HEK293 (cell line): ENCODE data around the gene MACROD1.

Experiments
- CTCF ChIA-PET: fragments of 350-600 bp; formaldehyde crosslinking; extraction: SDS; loops from one replicate; lab custom pipeline; 2021; ENCODE audit warnings: antibody characterized with exemption; lab: Yijun Ruan, JAX
- POLR2A ChIA-PET: fragments of 300-600 bp; formaldehyde crosslinking; extraction: SDS; loops from one replicate; lab custom pipeline; 2020; ENCODE audit warnings: antibody characterized with exemption, inconsistent platforms; lab: Yijun Ruan, JAX
- H3K27ac ChIP-seq: fragments of 200-500 bp; sonication (Bioruptor generic); 2 replicates; pipeline ENCODE4 v1.5.1; 2014; ENCODE audit warnings: low read depth, low read length, control low read depth, inconsistent platforms; ENCODE audit errors: extremely low read depth
- H3K36me3 ChIP-seq, 2 experiments: fragments of 200-500 bp in 1 of 2; sonication (Bioruptor generic) in 1 of 2; 1 replicate in 1 of 2; 2 replicates in 1 of 2; pipeline ENCODE4 v1.5.1; 2014 to 2017; ENCODE audit warnings: inconsistent platforms in 2 of 2, low read length in 2 of 2; ENCODE audit not compliant: control insufficient read depth in 2 of 2, insufficient read depth in 1 of 2
- H3K4me1 ChIP-seq: fragments of 200-500 bp; sonication (Bioruptor generic); 2 replicates; pipeline ENCODE4 v1.5.1; 2014; ENCODE audit warnings: mild to moderate bottlenecking, low read length, inconsistent platforms; ENCODE audit not compliant: control insufficient read depth, insufficient read depth
- H3K4me3 ChIP-seq: 2 replicates; pipeline ENCODE4 v1.5.1; 2011; ENCODE audit warnings: low read depth, mild to moderate bottlenecking, control low read depth, low read length, moderate library complexity
- H3K9me3 ChIP-seq: fragments of 200-500 bp; sonication (Bioruptor generic); 2 replicates; pipeline ENCODE4 v1.5.1; 2014; ENCODE audit warnings: low read depth, low read length, inconsistent platforms; ENCODE audit not compliant: control insufficient read depth, insufficient read depth
- KLF7 ChIP-seq: fragments of 450-650 bp; formaldehyde crosslinking; IDR thresholded peaks from 2 replicates; pipeline ENCODE4 v1.5.1; 2016; ENCODE audit warnings: missing biosample characterization, missing genetic modification characterization, borderline replicate concordance
- KLF8 ChIP-seq: fragments of 450-650 bp; formaldehyde crosslinking; IDR thresholded peaks from 2 replicates; pipeline ENCODE4 v1.5.1; 2016; ENCODE audit warnings: missing biosample characterization, missing genetic modification characterization
- REST ChIP-seq: fragments of 450-650 bp; formaldehyde crosslinking; IDR thresholded peaks from 2 replicates; pipeline ENCODE4 v1.5.1; 2016; ENCODE audit warnings: missing biosample characterization, missing genetic modification characterization
- SCRT1 ChIP-seq: fragments of 450-650 bp; formaldehyde crosslinking; IDR thresholded peaks from 2 replicates; pipeline ENCODE4 v1.5.1; 2016; ENCODE audit warnings: missing biosample characterization, missing genetic modification characterization, borderline replicate concordance
- WT1 ChIP-seq: fragments of 450-650 bp; formaldehyde crosslinking; IDR thresholded peaks from 2 replicates; pipeline ENCODE4 v1.5.1; 2016; ENCODE audit warnings: missing biosample characterization, missing genetic modification characterization
- ZBTB10 ChIP-seq: fragments of 450-650 bp; formaldehyde crosslinking; IDR thresholded peaks from 2 replicates; pipeline ENCODE4 v1.5.1; 2016; ENCODE audit warnings: missing biosample characterization, missing genetic modification characterization
- ZBTB8A ChIP-seq: fragments of 450-650 bp; formaldehyde crosslinking; IDR thresholded peaks from 2 replicates; pipeline ENCODE4 v1.5.1; 2016; ENCODE audit warnings: missing biosample characterization, missing genetic modification characterization
- ZIC2 ChIP-seq: fragments of 450-650 bp; formaldehyde crosslinking; IDR thresholded peaks from 2 replicates; pipeline ENCODE4 v1.5.1; 2016; ENCODE audit warnings: missing biosample characterization, missing genetic modification characterization
- ZNF140 ChIP-seq: fragments of 450-650 bp; formaldehyde crosslinking; IDR thresholded peaks from 2 replicates; pipeline ENCODE4 v1.5.1; 2016; ENCODE audit warnings: missing biosample characterization, missing genetic modification characterization
- ZNF19 ChIP-seq: fragments of 450-650 bp; formaldehyde crosslinking; IDR thresholded peaks from 2 replicates; pipeline ENCODE4; 2016; ENCODE audit warnings: missing biosample characterization, missing genetic modification characterization, low read depth
- ZNF223 ChIP-seq: fragments of 450-650 bp; formaldehyde crosslinking; IDR thresholded peaks from 2 replicates; pipeline ENCODE4 v1.5.1; 2016; ENCODE audit warnings: missing biosample characterization, missing genetic modification characterization
- ZNF341 ChIP-seq: fragments of 450-650 bp; formaldehyde crosslinking; IDR thresholded peaks from 2 replicates; pipeline ENCODE4; 2016; ENCODE audit warnings: low read depth, missing biosample characterization, missing genetic modification characterization
- ZNF426 ChIP-seq: fragments of 450-650 bp; formaldehyde crosslinking; IDR thresholded peaks from 2 replicates; pipeline ENCODE4 v1.5.1; 2017; ENCODE audit warnings: missing biosample characterization, missing genetic modification characterization, mild to moderate bottlenecking, inconsistent platforms, moderate library complexity
- ZNF433 ChIP-seq: fragments of 450-650 bp; formaldehyde crosslinking; IDR thresholded peaks from 2 replicates; pipeline ENCODE4 v1.5.1; 2016; ENCODE audit warnings: missing biosample characterization, missing genetic modification characterization, low read depth
- ZNF623 ChIP-seq: fragments of 450-650 bp; formaldehyde crosslinking; IDR thresholded peaks from 2 replicates; pipeline ENCODE4 v1.5.1; 2016; ENCODE audit warnings: missing biosample characterization, missing genetic modification characterization
- ZNF664 ChIP-seq: fragments of 450-650 bp; formaldehyde crosslinking; IDR thresholded peaks from 2 replicates; pipeline ENCODE4 v1.5.1; 2016; ENCODE audit warnings: missing biosample characterization, missing genetic modification characterization

The MACROD1 gene

GRCh38 chr11:63963895-63964294 lies 202.0 kb downstream of the MACROD1 start (continued):
- TF ChIP-seq ZNF433 (tag by site-specific recombination) (0 out of 2 replicates have a peak, but pooled peaks have one; percentile 44), ZBTB8A (tag by site-specific recombination) (peak; percentile 73; the same call in 1 of the 2 replicates), ZNF140 (tag by site-specific recombination) (peak; percentile 38; the same call in 1 of the 2 replicates), ZNF664 (peak; percentile 62; the same call in 1 of the 2 replicates), ZNF623 (tag by site-specific recombination) (peak; percentile 66), ZNF223 (0 out of 2 replicates have a peak, but pooled peaks have one; percentile 31), ZNF426 (tag by site-specific recombination) (peak; percentile 76)
- TF ChIP-seq, all 188 proteins: peak for 20; not testable (repeated sequence) for 168

GRCh38 chr11:63961608-63962412 lies 204.1 kb downstream of the MACROD1 start:
- Histone ChIP-seq H3K4me3 (no peak overlapping the region), H3K9me3 (no peaks in the 10 kb centered on the region), H3K27ac (no peak overlapping the region), H3K36me3 (peaks cover 0 to 12% of the 10 kb centered on the region in 2 experiments; a peak in 1 of 3 replicates), H3K4me1 (no peaks in the 10 kb centered on the region)
- CTCF ChIA-PET: interaction anchor here (0.6 to 1.1 kb wide), 3 partner anchors 27 to 191 kb away, joined by 3 to 5 read pairs (median 5); partner anchors contain the start of gene MARK2
- TF ChIP-seq ZIC2 (tag by site-specific recombination): peak; percentile 53; the same call in 1 of the 2 replicates
- TF ChIP-seq SCRT1 (tag by site-specific recombination): no peak
- TF ChIP-seq ZNF341: peak; percentile 81
- POLR2A ChIA-PET: interaction anchor here (0.6 to 3.3 kb wide), 5 partner anchors 10 to 224 kb away, joined by 4 to 11 read pairs (median 7); partner anchors contain the start of genes COX8A, MARK2 and STIP1

- ChIA-PET CTCF (interaction anchor here (0.6 to 1.7 kb wide), 3 partner anchors 14 to 161 kb away, joined by 3 read pairs; no protein-coding TSS in a partner anchor), POLR2A (no interaction called here)
- no peaks in the 10 kb centered on the region for H3K9me3 ChIP-seq
- H3K27ac ChIP-seq: no peak overlapping the region
- no peaks in the 10 kb centered on the region for H3K4me1 ChIP-seq
- TF ChIP-seq WT1 (no peak), ZBTB10 (tag by site-specific recombination) (no peak), ZNF223 (no peak), KLF8 (tag by site-specific recombination) (no peak), REST (tag by site-specific recombination) (no peak), KLF7 (tag by site-specific recombination) (no peak), ZNF19 (tag by site-specific recombination) (no peak)
- peaks cover 2 to 48% of the 10 kb centered on the region in 2 experiments; a peak in 2 of 3 replicates for H3K36me3 ChIP-seq
- H3K4me3 ChIP-seq: no peak overlapping the region
These were observed 207.9 kb downstream of the MACROD1 start for GRCh38 chr11:63958008-63958407.
